Suppressor macrophage treated with lipopolysaccharide for 4 hours (primary cell): Measurements from ENCODE around the gene C16orf89.

Experiments
- DNase-seq: peaks from one replicate; pipeline ENCODE4 v3.0.0-alpha.2; 2020

Gene C16orf89

GRCh38 chr16:5002699-5003143 lies 63.0 kb downstream of the C16orf89 start:
- DNase-seq, result no peak

- no peak for DNase-seq
These were observed 63.8 kb downstream of the C16orf89 start for GRCh38 chr16:5001986-5002385.

- DNase-seq, result peak; percentile 10
These were observed 64.2 kb downstream of the C16orf89 start for GRCh38 chr16:5001571-5001970.

- no peak for DNase-seq
These were observed 65.2 kb downstream of the C16orf89 start for GRCh38 chr16:5000573-5001001.

GRCh38 chr16:4994719-4995434 lies 70.9 kb downstream of the C16orf89 start:
- DNase-seq, result no peak
